Measurements from ENCODE around the gene ING5.

Gene ING5

DNA sequence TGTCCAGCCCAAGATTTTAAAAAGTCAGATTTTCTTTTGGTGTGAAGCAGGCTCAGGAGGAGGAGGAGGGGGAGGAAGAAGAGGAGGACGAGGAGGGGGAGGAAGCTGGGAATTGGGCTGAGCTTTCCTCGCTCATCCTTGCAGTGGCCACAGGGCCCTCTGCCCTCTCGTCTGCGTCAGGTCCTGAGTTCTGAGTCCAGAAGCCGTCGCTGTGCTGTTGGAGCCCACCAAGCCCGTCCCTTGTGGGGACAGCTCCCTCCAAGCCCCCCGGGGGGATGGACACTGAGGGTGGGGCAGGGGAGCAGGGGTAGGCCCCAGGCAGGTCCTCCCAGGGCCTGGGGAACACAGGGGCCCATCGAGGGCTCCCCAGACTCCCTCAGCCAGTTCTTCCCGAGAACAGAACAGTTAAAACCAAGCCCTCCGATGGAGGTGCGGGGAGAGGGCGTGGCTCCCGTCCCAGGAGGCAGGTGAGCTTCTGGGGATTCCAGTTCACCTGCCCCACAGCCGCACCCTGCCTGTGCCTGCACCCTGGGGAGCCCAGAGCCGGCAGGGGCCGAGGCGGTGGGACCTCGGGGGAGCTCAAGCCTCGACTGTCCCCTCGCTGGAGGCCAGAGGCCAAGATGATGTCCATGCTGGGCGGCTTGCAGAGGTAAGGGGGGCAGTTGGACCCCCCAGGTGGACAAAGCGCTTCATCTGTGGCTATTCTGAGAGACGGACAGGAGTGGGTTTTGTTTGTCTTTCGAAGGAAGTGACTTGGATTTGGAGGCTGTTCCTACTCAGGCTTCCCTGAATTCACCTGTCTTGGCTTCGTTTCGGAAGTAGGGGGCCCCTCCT, 74.7 kb downstream of the ING5 start, which contains the start of gene GAL3ST2:
GAL3ST2 (plus strand) TSS at position 487 of the 834 bp plus-strand sequence; CDS start at position 621, 134 bp downstream.
- no peak for DNase-seq (ENCODE audit: low read depth)

DNA sequence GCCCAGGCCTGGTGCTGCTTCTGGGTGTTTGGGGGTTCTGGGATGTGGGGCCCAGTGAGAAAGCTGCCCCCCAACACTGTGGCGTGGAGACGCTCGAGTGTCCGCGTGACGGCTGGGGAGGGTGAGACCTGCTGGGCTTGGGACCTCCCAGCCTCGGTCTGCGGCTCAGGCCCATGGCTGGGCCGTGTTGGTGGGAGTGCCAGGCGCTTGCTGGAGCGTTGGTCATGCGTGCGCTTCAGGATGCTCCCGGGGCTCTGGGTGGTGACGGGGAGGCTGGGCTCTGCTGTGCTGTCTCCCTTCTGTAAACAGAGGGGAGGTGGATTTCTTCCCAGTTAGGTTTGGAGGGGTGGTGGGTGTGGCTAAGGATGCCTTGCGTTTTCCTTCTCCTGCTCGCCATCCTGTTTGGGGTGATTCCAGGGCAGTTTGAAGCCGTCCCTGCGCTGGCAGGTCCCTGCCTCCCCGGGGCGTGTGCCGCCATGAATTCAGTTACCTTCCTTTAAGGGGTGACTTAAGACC, 75.4 kb downstream of the ING5 start:
- no peak for DNase-seq (ENCODE audit: low read depth)

DNA sequence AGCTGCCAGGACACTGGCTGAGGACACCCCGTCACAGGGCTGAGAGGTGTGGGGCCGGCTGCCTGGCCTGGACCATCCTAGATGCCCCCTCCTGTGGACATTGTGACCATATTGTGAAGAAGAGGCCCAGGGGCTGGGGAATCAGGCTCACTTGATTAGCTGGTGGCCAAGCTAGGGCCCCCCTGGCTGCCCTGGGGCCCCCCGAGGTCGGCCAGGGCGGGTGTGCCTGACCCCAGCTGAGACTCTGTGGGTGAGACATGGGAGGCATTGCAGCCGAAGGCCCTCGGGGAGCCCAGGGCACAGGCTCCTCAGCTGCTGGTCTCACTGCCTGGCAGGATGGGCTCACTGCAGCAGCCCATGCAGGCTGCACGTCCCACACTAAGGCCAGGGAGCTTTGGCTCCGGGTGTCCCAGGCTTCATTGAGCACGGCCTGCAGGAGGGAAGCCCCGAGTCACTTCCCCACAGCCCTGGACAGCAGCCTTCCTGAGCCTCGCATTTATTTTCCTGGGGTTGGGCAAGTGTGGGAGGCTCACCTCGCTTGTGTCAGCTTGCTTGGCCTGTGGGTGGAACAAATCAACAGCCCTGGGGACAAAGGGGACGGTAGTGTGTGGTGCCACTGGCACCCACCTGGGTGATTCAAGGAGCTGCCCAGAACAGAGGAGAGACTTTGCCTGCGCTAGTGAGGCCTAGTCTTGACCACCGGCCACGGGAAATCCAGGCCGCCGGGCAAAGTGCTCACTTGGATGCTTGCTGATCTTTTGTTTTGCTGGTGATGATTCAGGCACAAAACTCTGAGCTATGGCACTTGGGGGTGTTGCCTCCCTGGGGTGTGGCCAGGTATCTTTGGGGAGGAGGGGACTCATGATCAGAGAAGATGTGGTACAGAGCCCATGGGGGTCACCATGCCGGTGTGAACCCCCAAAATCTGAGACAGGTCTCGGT, 76.1 kb downstream of the ING5 start:
- DNase-seq (ENCODE audit: low read depth) = no peak
